ENCODE measurements around the gene FMNL1.

The FMNL1 gene

DNA sequence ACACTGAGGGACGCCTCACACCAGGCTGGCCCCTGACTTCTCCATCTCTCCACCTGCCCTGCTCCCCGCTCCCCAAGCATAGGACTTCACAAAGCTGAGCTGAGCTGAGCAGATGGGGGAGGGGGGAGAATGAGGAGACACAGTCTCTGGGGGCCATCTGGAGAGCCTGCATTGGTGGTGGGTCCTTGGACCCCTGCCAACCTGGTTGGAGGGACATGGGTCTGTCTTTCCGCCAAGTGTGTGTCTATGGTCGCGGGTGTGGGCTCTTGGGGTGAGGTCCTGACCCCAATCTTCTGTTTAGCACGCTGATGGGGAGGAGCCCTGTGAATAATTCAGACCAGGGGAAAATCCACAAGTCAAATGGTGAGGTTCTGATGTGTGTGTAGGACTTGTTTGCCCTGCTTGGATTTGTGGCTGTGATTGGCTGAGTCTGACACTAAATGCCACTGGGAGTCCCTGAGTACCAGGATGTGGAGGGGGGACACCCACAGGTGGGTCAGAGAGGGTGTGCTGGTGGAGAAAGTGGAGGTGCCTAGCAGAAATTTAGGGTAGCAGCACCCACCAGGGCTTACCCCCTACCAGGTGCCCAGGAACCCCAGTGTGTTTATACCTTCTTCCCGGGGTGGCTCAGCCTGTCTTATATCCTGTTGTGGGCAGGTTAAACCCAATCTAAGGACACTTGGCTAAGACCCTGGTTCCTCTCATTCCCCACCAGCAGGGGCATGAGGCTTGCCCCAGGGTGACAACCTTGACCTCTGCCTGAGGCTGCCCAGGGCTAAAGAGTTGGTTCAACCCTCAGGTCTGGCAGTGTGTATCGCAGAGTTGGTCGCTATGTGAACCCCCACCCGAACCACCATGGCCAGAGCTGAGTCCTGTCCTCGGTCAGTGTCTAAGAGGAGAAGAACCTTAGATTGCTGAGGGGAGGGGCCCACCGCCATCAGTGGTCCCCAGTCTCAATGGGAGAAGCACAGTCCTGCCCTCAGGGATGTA, 2.1 kb downstream of the FMNL1 start:
- no peak for DNase-seq

DNA sequence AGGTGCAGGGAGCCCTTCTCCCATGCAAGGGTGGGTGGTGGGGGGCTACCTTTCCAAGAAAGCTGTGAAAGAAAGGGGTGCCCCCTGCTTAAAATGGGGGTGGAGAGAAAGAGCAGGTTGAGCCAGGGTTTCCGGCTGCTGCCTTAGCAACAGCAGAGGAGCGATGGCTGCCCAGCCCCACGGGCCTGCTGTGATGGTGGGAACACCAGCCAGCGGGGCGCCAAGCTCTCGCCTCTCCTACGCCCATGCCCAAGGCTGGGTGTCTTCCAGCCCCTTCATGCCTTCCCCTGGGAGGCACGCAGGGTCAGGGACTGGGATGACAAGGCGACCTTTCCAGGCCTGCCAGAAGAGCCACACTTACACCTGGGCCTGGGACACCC, 3.0 kb downstream of the FMNL1 start:
- DNase-seq: no peak

GRCh38 chr17:45225051-45225700, 3.5 kb downstream of the FMNL1 start:
- DNase-seq: peak; percentile 42 to 66

GRCh38 chr17:45225964-45226530, 4.4 kb downstream of the FMNL1 start:
- DNase-seq: no peak

GRCh38 chr17:45226576-45226975, 4.9 kb downstream of the FMNL1 start:
- no peak for DNase-seq

DNA sequence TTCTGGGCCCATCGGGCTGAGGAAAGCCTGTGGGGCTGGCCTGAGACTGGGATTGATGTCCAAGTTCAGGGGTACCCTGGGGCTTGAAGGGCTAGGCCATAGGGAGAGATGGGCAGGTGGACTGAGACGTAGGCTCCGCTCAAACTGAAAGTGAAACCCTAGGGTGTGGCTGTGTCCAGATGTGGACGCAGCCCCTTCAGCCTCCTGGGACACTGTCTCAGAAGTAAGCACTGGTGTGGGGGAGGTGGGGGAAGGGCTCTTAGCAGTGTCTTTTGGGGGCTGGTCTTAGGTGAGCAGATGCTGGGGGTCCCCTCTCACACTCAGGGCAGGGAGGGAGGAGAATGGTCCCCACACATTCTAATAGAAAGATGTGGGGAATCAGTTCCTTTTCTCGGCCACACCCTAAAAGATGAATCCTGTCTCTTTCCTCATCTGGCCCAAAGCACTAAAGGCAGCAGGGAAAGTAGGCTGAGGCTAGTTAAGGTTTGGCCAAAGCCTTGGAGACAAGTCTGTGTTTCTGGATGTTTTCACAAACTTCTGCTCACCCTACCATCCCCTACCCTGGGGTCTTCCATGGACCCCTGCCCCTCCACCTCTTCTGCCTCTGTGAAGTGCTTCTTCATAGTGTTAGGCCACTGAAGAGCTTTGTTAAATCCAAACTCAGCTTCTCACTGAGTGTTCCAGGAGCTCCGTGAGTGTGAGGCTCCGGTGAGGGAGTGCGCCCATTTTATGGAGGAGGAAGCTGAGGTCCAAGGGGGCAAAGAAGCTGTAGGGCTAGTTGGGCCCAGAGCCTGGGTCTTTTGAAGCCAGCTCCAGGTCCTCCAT, 5.6 kb downstream of the FMNL1 start:
- DNase-seq: no peak

- DNase-seq: no peak
These were observed 6.5 kb downstream of the FMNL1 start for GRCh38 chr17:45227926-45228762.

DNA sequence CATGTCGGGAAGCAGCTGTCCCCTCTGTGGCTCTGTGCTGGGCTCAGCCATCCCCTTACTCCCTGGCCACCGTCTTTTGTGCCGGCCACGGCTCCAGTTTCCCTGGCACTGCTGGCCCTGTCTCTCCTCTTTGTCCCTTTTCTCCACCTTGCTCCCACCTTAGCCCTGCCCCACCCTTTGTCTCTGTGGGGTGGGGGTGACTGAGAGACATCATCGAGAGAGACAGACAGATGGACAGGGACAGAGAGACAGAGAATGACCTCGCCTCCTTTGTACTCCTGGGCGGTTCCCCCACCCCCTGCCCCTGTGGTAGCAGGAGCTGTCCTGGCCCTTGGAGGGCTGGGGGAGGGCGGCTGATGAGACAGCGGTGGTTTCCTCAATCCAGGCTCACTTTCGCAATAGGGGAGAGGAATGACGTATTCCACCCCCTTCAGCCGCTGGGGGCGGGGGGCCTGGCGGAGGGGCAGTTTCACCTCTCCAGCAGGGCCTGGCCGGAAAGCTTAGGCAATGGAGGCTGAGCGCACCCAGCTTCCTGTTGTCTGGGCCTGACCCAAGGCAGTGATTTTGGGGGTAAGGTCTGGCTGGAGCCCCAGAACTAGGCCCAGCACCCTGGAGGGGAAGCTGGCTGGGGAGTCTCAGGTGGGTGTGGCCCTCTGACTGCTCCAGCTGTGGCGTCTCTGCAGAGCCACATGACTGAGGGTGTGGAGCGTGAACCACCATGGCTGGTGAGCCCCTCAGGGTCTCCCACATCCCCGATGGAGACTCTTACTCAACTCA, 7.3 kb downstream of the FMNL1 start:
- DNase-seq: no peak

DNA sequence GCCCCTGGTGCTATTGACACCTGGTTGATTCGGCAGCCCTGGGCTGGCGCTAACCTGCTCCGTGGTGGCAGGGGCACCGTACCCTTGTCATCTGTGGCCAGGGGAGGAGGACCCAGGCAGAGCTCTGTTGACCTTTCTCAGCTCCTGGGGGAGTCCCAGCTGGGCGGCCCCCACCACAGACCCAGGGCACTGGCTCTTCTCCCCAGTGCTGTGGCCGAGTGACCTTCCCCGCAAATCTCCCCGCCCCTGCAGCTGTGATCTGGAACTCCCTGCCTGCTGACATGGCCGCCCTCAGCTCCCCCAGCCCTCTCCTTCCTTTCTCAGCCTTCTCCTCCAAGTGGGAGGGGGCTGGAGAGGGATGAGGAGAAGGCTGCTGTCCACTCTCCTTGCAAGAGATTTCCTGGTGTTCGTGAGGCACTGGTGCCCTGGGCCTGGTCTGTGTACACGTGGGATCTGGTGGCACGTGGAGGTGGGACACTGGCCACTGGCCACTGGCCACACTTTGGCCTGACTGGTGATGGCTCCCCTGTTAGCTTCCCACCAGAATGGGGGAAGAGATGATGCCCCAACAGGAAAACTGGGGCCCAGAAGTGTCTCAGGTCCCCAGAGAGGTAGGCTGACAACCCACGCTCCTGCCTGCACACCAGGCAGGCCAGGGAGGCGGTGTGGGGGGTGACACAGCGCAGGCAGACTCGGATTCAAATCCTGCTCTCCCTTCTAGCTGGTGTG, 8.2 kb downstream of the FMNL1 start:
- no peak for DNase-seq

DNA sequence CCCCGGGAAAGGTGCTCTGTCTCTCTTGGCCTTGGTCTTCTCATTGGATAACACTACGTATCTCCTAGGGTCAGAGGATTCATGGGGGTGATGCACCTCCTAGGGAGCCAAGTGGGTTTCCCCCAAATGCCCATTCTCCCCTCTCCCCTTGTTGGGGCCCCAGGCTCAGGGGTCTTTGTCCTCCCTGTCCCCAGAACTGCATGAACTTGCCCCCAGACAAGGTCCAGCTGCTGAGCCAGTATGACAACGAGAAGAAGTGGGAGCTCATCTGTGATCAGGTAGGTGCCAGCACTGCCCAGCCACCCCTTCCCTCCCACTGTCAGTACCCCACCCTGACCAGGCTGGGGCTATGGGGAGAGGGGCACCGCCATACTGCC, 8.7 kb downstream of the FMNL1 start:
- no peak for DNase-seq

DNA sequence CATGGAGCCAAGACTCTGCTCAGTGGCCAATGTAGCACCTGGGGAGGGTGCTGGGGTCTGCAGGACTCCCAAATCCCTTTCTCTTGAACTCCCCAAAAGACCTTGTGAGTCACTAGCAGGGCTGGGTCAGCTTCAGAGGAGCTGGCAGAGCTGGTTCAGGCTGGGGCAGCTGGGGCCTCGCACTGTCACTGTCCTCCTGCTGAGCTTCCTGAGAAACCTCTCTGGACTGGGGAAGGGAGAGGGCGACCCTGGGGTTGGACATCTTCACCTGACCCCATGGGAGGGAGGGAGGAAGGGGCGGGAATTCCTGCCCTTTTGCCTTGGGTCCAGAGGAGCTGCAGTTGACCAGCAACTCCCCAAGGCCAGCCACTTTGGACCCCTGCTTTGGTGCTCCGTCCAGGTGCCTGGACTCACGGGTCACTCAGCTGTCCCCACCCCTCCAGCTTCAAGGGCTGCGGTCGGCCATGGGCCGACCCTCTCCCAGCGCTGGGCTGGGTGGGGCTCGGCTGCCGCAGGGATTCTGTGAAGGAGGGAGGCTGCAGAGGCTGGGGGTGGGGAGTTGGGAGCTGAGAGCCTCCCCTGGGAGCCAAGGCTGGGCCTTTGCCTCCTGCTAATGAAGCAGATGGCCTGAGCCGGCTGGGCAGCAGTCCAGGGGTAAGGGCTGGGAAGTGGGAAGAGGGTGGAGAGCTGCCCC, 9.2 kb downstream of the FMNL1 start:
- no peak for DNase-seq

DNA sequence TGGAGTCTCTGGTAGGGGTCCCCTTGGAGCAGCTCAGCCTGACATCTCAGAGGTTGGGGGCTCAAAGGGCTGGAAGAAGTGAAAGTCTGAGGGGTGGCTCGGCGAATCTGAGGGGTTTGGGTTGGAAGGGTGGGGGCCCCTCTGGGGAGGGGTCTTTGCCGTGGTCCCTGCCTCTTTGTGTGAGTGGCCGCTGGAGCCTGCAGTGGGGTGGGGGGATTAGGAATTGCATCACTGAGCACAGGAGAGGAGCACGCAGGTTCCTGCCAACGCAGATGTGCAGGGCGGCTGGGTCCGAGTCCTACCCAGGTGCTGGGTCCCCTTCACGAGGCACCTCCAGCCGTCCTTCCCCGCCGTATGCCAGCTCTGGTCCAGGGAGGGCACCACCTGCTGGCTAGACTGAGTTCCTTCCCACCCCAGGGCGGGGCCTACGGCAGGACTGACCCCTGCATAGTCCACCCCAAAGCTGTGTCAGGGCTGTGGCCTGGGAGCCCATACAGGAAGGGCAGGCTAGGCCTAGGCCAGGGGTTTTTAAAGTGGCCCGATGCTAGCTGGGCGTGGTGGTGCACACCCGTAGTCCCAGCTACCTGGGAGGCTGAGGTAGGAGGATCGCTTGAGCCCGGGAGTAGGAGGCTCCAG, 9.9 kb downstream of the FMNL1 start:
- peak in 1 of 2 experiments; percentile 24 for DNase-seq

DNA sequence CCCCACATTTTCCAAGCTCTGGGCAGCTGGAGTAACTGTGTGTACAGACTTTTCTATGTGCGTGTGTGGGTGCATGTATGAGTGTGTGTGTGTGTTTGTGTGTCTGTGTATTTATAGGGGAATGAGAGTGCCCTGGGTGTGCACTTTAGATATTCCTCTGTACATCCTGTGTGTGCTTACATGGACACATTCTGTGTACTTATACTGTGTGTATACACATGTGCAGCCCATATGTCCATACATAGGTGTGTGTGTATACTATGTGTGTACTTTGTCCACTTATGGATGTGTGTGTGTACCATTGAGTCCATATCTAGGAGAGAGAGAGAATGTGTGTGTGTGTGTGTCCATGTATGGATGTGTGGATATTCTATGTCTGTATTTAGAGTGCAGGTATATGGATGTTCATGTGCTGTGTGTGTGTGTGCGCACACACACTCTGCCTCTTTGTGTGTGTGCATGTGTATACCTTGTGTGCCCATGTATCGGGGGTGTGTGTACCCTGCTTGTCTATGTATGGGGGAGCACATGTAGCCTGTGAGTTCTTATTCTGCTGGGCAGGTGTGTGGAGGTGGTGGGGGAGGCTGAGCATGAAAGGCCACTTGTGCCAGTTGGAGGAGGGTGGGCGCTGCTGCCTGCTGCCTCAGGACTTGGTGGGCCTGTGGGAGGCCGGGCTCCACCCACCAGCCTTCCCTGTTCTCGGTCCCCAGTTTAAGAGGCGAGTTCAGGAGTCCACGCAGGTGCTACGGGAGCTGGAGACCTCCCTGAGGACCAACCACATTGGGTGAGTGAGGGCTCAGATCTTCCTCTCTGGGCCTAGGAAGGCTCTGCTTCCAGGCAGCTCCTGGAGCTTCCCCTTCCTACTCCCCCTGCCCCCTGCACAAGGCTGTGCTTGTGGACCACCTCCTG, 11.1 kb downstream of the FMNL1 start:
- no peak for DNase-seq

DNA sequence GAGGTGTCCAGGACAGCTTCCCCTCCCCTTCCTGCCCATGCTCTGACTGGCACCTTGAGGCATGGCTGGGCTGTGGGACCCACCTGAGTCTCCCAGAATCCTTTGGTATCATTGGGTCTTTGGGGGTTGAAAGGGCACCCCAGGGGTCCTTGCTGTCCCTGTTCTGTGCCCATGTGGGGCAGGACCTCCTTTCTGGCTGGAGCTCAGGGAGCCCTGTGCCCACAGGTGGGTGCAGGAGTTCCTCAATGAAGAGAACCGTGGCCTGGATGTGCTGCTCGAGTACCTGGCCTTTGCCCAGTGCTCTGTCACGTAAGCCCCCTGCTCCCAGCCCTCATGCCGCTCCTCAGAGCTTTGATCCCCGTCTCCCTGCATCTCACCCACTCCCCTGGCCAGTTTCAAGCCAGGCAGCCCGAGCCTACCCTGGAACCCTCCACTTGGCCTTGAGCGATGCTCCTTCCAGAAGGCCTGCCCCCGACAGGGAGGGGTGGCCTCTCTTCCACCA, 11.8 kb downstream of the FMNL1 start:
- no peak for DNase-seq

- DNase-seq: no peak
These were observed 13.1 kb downstream of the FMNL1 start for GRCh38 chr17:45234641-45235415.

DNA sequence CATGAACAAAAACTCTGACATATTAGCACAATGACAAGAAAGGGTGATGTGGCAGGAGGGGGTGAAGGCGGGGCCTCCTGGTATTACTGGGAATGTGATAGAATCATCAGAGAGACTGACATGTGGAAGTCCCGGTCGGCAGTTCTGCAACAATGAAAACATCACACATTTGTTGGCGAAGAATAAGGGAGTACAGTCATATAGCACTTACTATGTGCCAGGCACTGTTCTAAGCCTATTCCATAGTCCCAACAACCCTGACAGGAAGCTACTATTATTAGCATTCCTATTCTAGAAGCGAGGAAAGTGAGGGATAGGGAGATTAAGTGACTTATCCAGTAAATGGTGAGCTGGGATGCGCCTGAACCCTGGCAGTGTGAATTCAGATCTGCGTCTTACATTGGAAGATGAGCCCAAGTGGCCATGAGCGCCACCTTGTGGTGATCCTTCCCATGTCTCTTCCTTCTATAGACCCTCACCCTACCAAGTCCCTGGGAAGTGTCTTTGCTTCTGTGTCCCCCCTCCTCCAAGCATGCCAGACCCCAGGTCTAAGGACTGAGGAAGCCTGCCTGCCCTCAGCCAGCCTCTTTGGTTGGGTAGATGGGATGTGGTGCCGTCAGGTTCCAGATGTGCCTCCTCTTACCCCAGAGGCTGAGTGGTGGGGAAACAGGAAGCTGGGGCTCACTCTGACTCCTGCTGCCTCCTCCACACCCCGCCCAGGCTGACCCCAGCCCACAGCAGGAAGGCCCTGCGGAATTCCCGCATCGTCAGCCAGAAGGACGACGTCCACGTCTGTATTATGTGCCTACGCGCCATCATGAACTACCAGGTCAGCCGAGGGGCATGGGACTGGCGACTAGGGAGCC, 14.0 kb downstream of the FMNL1 start:
- DNase-seq: peak in 1 of 2 experiments; percentile 56

Data from SW 1271 (cell line).